GM18520 (cell line): ENCODE data around the gene PRCP.

Experiments used
- ATAC-seq: cut with Tn5 transposase; IDR thresholded peaks from one replicate; pipeline ENCODE4 v1.9.1; 2021; ENCODE audit not compliant: unreplicated experiment

The PRCP gene

GRCh38 chr11:82831364-82831763 lies 68.9 kb downstream of the PRCP start:
- ATAC-seq: no peak

GRCh38 chr11:82830746-82831145 lies 69.5 kb downstream of the PRCP start:
- no peak for ATAC-seq

GRCh38 chr11:82829101-82829500 lies 71.1 kb downstream of the PRCP start:
- no peak for ATAC-seq

DNA sequence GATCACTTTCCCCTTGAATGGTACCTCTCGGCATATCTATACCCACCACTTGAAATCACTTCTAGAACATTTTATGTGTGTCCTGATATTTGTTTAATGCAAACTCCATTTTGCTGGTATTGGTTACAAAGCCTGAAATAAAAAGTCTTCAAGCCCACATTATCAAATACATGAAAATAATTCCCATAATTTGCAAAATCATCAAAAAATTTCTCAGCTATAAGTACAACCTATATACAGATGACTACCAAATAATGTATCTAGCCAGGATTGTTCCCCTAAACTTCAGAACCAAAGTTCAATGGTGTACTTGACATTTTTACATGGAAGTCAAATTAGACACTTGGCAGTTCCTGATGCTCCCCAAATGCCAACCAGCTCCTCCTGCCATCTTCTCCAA lies 71.8 kb downstream of the PRCP start:
- no peak for ATAC-seq

DNA sequence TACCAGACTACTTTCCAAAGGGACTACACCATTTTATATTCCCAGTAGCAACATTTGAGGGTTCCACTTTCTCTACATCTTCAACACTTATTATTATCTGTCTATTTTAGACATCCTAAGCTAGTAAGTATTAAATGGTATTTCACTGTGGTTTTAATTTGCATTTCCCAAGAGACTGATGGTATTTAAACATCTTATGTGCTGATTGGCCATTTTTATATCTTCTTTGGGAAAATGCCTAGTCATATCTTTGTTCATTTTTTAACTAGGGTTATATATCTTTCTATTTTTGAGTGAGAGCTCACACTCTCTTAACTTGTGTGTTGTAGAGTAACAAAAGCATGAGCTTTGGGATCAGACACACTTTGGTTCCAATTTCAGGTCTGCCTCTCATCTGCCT lies 73.7 kb downstream of the PRCP start:
- no peak for ATAC-seq

GRCh38 chr11:82823647-82824619 lies 76.3 kb downstream of the PRCP start:
- no peak for ATAC-seq

- ATAC-seq: no peak
Observed at GRCh38 chr11:82818409-82819043, 81.7 kb downstream of the PRCP start.

- ATAC-seq: no peak
Observed at GRCh38 chr11:82815406-82815805, 84.8 kb downstream of the PRCP start.

DNA sequence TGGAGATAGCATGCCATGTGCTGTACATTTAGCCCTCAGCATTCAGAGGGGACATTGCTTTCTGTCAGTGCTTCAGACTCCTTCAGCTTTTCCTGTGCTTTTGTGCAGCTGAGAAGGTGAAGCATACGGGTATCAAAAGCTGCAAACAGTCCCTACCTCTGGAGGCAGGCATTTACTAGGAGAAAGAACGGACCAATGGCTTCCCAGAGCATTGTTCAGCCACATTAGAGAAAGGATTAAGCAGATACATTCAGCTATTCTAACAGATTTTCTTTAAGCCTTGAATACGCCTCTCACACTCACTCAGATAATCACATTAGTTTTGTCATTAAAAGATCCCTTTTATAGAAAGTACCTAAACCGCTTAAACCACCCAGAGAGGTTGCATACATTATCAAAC lies 85.9 kb downstream of the PRCP start:
- no peak for ATAC-seq

- ATAC-seq: no peak
Observed at GRCh38 chr11:82811369-82811768, 88.9 kb downstream of the PRCP start.

DNA sequence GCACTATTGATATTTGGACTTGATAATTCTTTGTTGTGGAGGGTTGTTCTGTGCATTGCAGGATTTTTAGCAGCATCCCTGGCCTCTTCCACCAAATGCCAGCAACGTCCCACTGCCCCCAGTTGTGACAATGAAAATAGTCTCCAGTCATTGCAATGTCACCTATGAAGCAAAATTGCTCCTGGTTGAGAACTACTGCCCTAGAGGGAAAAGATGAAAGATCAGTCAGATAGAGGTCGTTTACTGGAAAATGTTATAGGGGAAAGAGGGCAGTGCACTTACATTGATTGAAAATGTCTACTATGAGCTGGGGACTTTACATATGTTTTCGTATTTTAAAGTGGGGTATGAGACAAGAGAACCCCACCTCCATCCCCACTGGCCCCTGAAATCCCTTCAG lies 89.5 kb downstream of the PRCP start:
- ATAC-seq: no peak

- ATAC-seq: no peak
Observed at GRCh38 chr11:82810326-82810725, 89.9 kb downstream of the PRCP start.

DNA sequence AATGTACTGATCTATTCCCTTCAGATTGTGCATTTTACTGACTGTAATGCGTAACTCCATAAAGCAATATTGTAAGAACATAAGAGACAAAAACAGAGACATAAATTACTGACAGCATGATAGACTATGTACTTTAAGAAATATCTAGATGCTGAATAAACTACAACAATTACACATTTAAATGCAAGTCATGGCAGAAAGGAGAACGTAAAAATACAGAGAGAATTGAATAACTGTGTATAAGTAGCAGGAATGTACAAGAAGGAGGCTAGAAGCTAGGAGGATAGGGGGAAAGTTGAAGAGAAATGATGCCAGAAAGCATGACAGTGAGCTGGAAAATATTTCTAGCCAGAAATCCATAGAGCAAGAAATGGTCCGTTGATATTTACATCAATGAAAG lies 92.6 kb downstream of the PRCP start:
- no peak for ATAC-seq

GRCh38 chr11:82802710-82803109 lies 97.5 kb downstream of the PRCP start:
- ATAC-seq: no peak

GRCh38 chr11:82796998-82797961 lies 103.0 kb downstream of the PRCP start:
- no peak for ATAC-seq

- ATAC-seq: no peak
Observed at GRCh38 chr11:82794490-82794889, 105.7 kb downstream of the PRCP start.

GRCh38 chr11:82792822-82793569 lies 107.2 kb downstream of the PRCP start:
- ATAC-seq: no peak

GRCh38 chr11:82792319-82792718 lies 107.9 kb downstream of the PRCP start:
- no peak for ATAC-seq

- no peak for ATAC-seq
Observed at GRCh38 chr11:82791779-82792178, 108.5 kb downstream of the PRCP start.

GRCh38 chr11:82790723-82791484 lies 109.3 kb downstream of the PRCP start:
- ATAC-seq: no peak
